GM18526 (cell line): Measurements from ENCODE around the gene SNPH.

ENCODE experiments used
- POLR2A ChIP-seq: IDR thresholded peaks from 3 replicates; pipeline ENCODE4 v1.6.1; 2011; ENCODE audit not compliant: insufficient read length; ENCODE audit errors: extremely low read depth

Gene SNPH

DNA sequence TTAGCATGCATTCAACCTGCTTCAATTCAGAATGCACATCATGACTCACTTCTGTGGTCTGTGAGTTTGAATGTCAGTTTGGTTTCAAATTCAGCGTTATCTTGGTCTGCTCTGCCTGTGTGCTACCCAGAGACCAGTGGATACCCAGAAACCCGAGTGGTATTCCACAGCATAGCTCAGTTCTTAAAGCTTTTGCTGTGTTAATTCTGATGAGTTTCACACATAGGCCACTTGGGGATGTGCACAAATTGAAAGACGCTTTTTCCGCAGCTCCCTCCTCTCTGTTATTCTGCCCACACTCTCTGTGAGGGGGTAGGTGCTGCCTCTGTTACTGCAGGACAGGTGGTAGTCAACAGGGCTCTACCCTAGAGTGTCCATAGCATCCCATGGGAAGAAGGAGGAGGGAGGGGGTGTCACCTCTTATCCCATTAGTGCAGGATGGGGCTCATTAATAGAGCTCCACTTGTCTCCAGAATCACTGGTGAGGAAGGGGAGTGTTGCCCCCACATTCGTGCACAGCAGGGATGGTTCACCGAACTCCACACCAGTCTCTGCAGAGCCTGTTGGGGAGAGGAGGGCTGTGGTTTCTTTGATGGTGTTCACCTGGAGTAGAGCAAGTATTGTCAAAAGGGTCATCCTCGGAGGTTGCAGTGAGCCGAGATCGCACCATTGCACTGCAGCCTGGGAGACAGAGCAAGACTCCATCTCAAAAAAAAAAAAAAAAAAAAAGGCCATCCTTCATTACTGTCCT, 92.0 kb downstream of the SNPH start:
- TF ChIP-seq POLR2A: no peak
